Measurements from ENCODE around the gene CIDEC.
A peak's percentile ranks its signal among the peaks of the same experiment; 100 is the strongest.

The CIDEC gene

GRCh38 chr3:9846231-9846630, 33.8 kb downstream of the CIDEC start:
- DNase-seq (ENCODE audit: low read depth): no peak

- DNase-seq (ENCODE audit: low read depth): peak; percentile 95
These were observed 36.2 kb downstream of the CIDEC start, which contains the start of gene RPUSD3 for GRCh38 chr3:9843715-9844438. RPUSD3 (minus strand) TSS chr3:9844008; CDS start chr3:9843990, 18 bp downstream.

GRCh38 chr3:9841015-9841414, 39.0 kb downstream of the CIDEC start:
- no peak for DNase-seq (ENCODE audit: low read depth)

- DNase-seq (ENCODE audit: low read depth): no peak
These were observed 41.2 kb downstream of the CIDEC start for GRCh38 chr3:9838856-9839255.

- peak; percentile 17 for DNase-seq (ENCODE audit: low read depth)
These were observed 42.1 kb downstream of the CIDEC start for GRCh38 chr3:9837701-9838582.

GRCh38 chr3:9834520-9835380, 45.3 kb downstream of the CIDEC start:
- no peak for DNase-seq (ENCODE audit: low read depth)

- no peak for DNase-seq (ENCODE audit: low read depth)
These were observed 47.0 kb downstream of the CIDEC start for GRCh38 chr3:9833078-9833477.

- DNase-seq (ENCODE audit: low read depth): no peak
These were observed 48.8 kb downstream of the CIDEC start for GRCh38 chr3:9831253-9831652.

GRCh38 chr3:9828801-9829755, 51.0 kb downstream of the CIDEC start:
- no peak for DNase-seq (ENCODE audit: low read depth)

- peak; percentile 42 for DNase-seq (ENCODE audit: low read depth)
These were observed 53.1 kb downstream of the CIDEC start for GRCh38 chr3:9826815-9827573.

- DNase-seq (ENCODE audit: low read depth): no peak
These were observed 54.5 kb downstream of the CIDEC start for GRCh38 chr3:9825451-9826040.

- peak; percentile 60 for DNase-seq (ENCODE audit: low read depth)
These were observed 59.1 kb downstream of the CIDEC start for GRCh38 chr3:9820946-9821345.

GRCh38 chr3:9820543-9820942, 59.5 kb downstream of the CIDEC start:
- no peak for DNase-seq (ENCODE audit: low read depth)

GRCh38 chr3:9818666-9819335, 61.3 kb downstream of the CIDEC start:
- DNase-seq (ENCODE audit: low read depth): no peak

- no peak for DNase-seq (ENCODE audit: low read depth)
These were observed 62.6 kb downstream of the CIDEC start for GRCh38 chr3:9817436-9817835.

Data from ELR (cell line).